ENCODE data around the gene HERPUD2. TPM values are rescaled to one million over a fixed set of nuclear protein-coding genes. Genes with fewer than 3 reads are reported as not detected.
"Not testable (repeated sequence)": the region's sequence is repeated elsewhere in the genome, so short reads cannot be mapped to it uniquely, and the experiment has no call there.

HERPUD2 gene
- total and polyA plus RNA-seq, 2 donors (not counting 1 experiment from before 2014, with no cell fraction given): 32.5 to 49.4 TPM

- Histone ChIP-seq H3K4me2 (ENCODE audit: extremely low read depth, insufficient read depth, low read length) (no peak overlapping the region), H3K4me3 (replicated peaks in 1 of 4; ENCODE audit: control extremely low read depth in 1 of 4, insufficient read depth in 1 of 4, low read depth in 3 of 4, low read length in 4 of 4) (no peak overlapping the region), H2AFZ (ENCODE audit: low read length) (no peak overlapping the region), H3K4me1 (ENCODE audit: control insufficient read depth, extremely low read depth, insufficient read depth, low read length) (no peaks in the 10 kb centered on the region), H3K79me2 (ENCODE audit: control insufficient read depth, insufficient read depth, low read length) (no peaks in the 10 kb centered on the region), H3K9me3 (ENCODE audit: control insufficient read depth, insufficient read depth, low read depth, low read length) (no peaks in the 10 kb centered on the region), H3K27ac (ENCODE audit: insufficient read depth, low read length) (no peak overlapping the region), H3K9ac (ENCODE audit: insufficient read depth, low read length) (no peak overlapping the region), H3K36me3 (ENCODE audit: control insufficient read depth, insufficient read depth, low read length) (no peaks in the 10 kb centered on the region), H4K20me1 (ENCODE audit: control insufficient read depth, extremely low read depth, insufficient read depth, low read length) (no peaks in the 10 kb centered on the region), H3K27me3 (ENCODE audit: control insufficient read depth, insufficient read depth, low read length) (no peaks in the 10 kb centered on the region)
- TF ChIP-seq EZH2 (IDR thresholded peaks at IDR 0.05; ENCODE audit: low read length, missing control alignments) (no peak), CTCF (conservative IDR thresholded peaks at IDR 0.05 in 1 of 2, IDR thresholded peaks at IDR 0.05 in 1 of 2; ENCODE audit: low read depth in 1 of 2, low read length in 2 of 2) (no peak)
- no peak for DNase-seq (ENCODE audit: low read depth in 2 of 2)
Observed at GRCh38 chr7:35658606-35659201, 36.2 kb downstream of the HERPUD2 start.

- H3K9ac ChIP-seq (ENCODE audit: insufficient read depth, low read length): no peak overlapping the region
- H3K79me2 ChIP-seq (ENCODE audit: control insufficient read depth, insufficient read depth, low read length): no peaks in the 10 kb centered on the region
- no peak for TF ChIP-seq CTCF (conservative IDR thresholded peaks at IDR 0.05 in 1 of 2, IDR thresholded peaks at IDR 0.05 in 1 of 2; ENCODE audit: low read depth in 1 of 2, low read length in 2 of 2)
- TF ChIP-seq EZH2 (IDR thresholded peaks at IDR 0.05; ENCODE audit: low read length, missing control alignments): no peak
- DNase-seq (ENCODE audit: low read depth in 2 of 2): no peak
- no peaks in the 10 kb centered on the region for H3K36me3 ChIP-seq (ENCODE audit: control insufficient read depth, insufficient read depth, low read length)
- no peaks in the 10 kb centered on the region for H3K9me3 ChIP-seq (ENCODE audit: control insufficient read depth, insufficient read depth, low read depth, low read length)
- no peaks in the 10 kb centered on the region for H4K20me1 ChIP-seq (ENCODE audit: control insufficient read depth, extremely low read depth, insufficient read depth, low read length)
- no peak overlapping the region for H3K4me2 ChIP-seq (ENCODE audit: extremely low read depth, insufficient read depth, low read length)
- H2AFZ ChIP-seq (ENCODE audit: low read length): no peak overlapping the region
- H3K4me1 ChIP-seq (ENCODE audit: control insufficient read depth, extremely low read depth, insufficient read depth, low read length): no peaks in the 10 kb centered on the region
- no peak overlapping the region for H3K4me3 ChIP-seq (replicated peaks in 1 of 4; ENCODE audit: control extremely low read depth in 1 of 4, insufficient read depth in 1 of 4, low read depth in 3 of 4, low read length in 4 of 4)
- no peaks in the 10 kb centered on the region for H3K27me3 ChIP-seq (ENCODE audit: control insufficient read depth, insufficient read depth, low read length)
- no peak overlapping the region for H3K27ac ChIP-seq (ENCODE audit: insufficient read depth, low read length)
Observed at GRCh38 chr7:35657125-35657524, 37.8 kb downstream of the HERPUD2 start.

- H2AFZ ChIP-seq (ENCODE audit: low read length); H3K27ac ChIP-seq (ENCODE audit: insufficient read depth, low read length); H3K9me3 ChIP-seq (ENCODE audit: control insufficient read depth, insufficient read depth, low read depth, low read length); H3K27me3 ChIP-seq (ENCODE audit: control insufficient read depth, insufficient read depth, low read length); H3K9ac ChIP-seq (ENCODE audit: insufficient read depth, low read length); H3K4me2 ChIP-seq (ENCODE audit: extremely low read depth, insufficient read depth, low read length); H3K36me3 ChIP-seq (ENCODE audit: control insufficient read depth, insufficient read depth, low read length); H3K79me2 ChIP-seq (ENCODE audit: control insufficient read depth, insufficient read depth, low read length); H3K4me1 ChIP-seq (ENCODE audit: control insufficient read depth, extremely low read depth, insufficient read depth, low read length); H3K4me3 ChIP-seq (replicated peaks in 1 of 4; ENCODE audit: control extremely low read depth in 1 of 4, insufficient read depth in 1 of 4, low read depth in 3 of 4, low read length in 4 of 4); H4K20me1 ChIP-seq (ENCODE audit: control insufficient read depth, extremely low read depth, insufficient read depth, low read length); DNase-seq (ENCODE audit: low read depth in 2 of 2): not testable (repeated sequence)
Observed at GRCh38 chr7:35654558-35654957, 40.4 kb downstream of the HERPUD2 start.
